GM13977 (cell line): Measurements from ENCODE around the gene KDM2B.

Experiments used
- DNase-seq: peaks from one replicate; pipeline ENCODE4 v3.0.0; 2012; ENCODE audit warnings: low spot score
- CTCF ChIP-seq: IDR thresholded peaks from 2 replicates; pipeline ENCODE4 v1.5.1; 2012; ENCODE audit warnings: mild to moderate bottlenecking, control low read depth; ENCODE audit not compliant: insufficient read depth; ENCODE audit errors: extremely low read depth, missing control alignments
- in situ Hi-C: fragments of 300-500 bp; cut with MboI; formaldehyde crosslinking; loops from one replicate; pipeline ENCODE4 v1.12.0; 2022; ENCODE audit warnings: low sequenced_read_pairs, low pct_unique_long_range_greater_than_20kb, mixed read lengths, inconsistent platforms; ENCODE audit not compliant: unreplicated experiment

Gene KDM2B

GRCh38 chr12:121550974-121551634 lies 29.7 kb downstream of the KDM2B start:
- no peak for TF ChIP-seq CTCF
- DNase-seq: no peak
- in situ Hi-C loops: no loop called here

- in situ Hi-C loops: no loop called here
Measured at GRCh38 chr12:121549075-121549474, 31.7 kb downstream of the KDM2B start.

GRCh38 chr12:121545480-121545879 lies 35.3 kb downstream of the KDM2B start:
- in situ Hi-C loops: no loop called here
- TF ChIP-seq CTCF: no peak
- DNase-seq: no peak

More at GRCh38 chr12:121549075-121549474, 31.7 kb downstream of the KDM2B start:
- DNase-seq: no peak
- TF ChIP-seq CTCF: no peak

GRCh38 chr12:121543786-121544185 lies 37.0 kb downstream of the KDM2B start:
- no peak for DNase-seq
- in situ Hi-C loops: no loop called here
- TF ChIP-seq CTCF: no peak

- TF ChIP-seq CTCF: no peak
- no peak for DNase-seq
- in situ Hi-C loops: no loop called here
Measured at GRCh38 chr12:121539908-121540307, 40.9 kb downstream of the KDM2B start.

- TF ChIP-seq CTCF: no peak
- in situ Hi-C loops: no loop called here
- DNase-seq: no peak
Measured at GRCh38 chr12:121538699-121539061, 42.1 kb downstream of the KDM2B start.
